Keratinocyte (primary cell): ENCODE results near the gene ARFGEF3. TPM values are rescaled to one million over a fixed set of nuclear protein-coding genes. Genes with fewer than 3 reads are reported as not detected.

ENCODE experiments used
- DNase-seq: peaks from one replicate; pipeline ENCODE4 v3.0.0-alpha.2; 2011; ENCODE audit warnings: low read depth, missing footprints, low spot score
- FAIRE-seq: peaks from 2 replicates; lab custom pipeline; 2011; peaks lifted over from hg19 to GRCh38; lab: Jason Lieb, UNC
- H2AFZ ChIP-seq: 2 replicates; pipeline ENCODE4 v1.6.0; 2012; ENCODE audit warnings: low read length, control low read depth, inconsistent platforms; ENCODE audit not compliant: control insufficient read depth
- H3K27ac ChIP-seq: 2 replicates; pipeline ENCODE4 v1.5.1; 2011; ENCODE audit warnings: low read length; ENCODE audit not compliant: control insufficient read depth, insufficient read depth
- H3K27me3 ChIP-seq: 3 replicates; pipeline ENCODE4 v1.6.0; 2011; ENCODE audit warnings: low read length; ENCODE audit not compliant: control insufficient read depth, insufficient read depth; ENCODE audit errors: extremely low read depth
- H3K36me3 ChIP-seq, 2 experiments: 2 replicates in 1 of 2; 3 replicates in 1 of 2; pipeline ENCODE4 v1.5.1; 2011; ENCODE audit warnings: low read length in 2 of 2, mild to moderate bottlenecking in 1 of 2; ENCODE audit not compliant: control insufficient read depth in 2 of 2, insufficient read depth in 2 of 2; ENCODE audit errors: extremely low read depth in 1 of 2
- H3K4me1 ChIP-seq: 3 replicates; pipeline ENCODE4 v1.5.1; 2011; ENCODE audit warnings: low read length; ENCODE audit not compliant: control insufficient read depth, insufficient read depth; ENCODE audit errors: extremely low read depth
- H3K4me2 ChIP-seq: 3 replicates; pipeline ENCODE4 v1.6.0; 2011; ENCODE audit warnings: low read depth, low read length; ENCODE audit not compliant: control insufficient read depth, insufficient read depth; ENCODE audit errors: extremely low read depth
- H3K4me3 ChIP-seq, 3 experiments: fragments of 200-600 bp in 1 of 3; sonication (generic) in 1 of 3; 2 replicates in 2 of 3; 3 replicates in 1 of 3; pipeline ENCODE4 v1.5.1; 2011 to 2016; ENCODE audit warnings: low read length in 3 of 3, mild to moderate bottlenecking in 3 of 3, control low read depth in 2 of 3, inconsistent platforms in 1 of 3, low read depth in 1 of 3, mixed read lengths in 1 of 3, mixed run types in 1 of 3, moderate library complexity in 1 of 3; ENCODE audit not compliant: control insufficient read depth in 2 of 3, insufficient read depth in 2 of 3; ENCODE audit errors: extremely low read depth in 1 of 3
- H3K79me2 ChIP-seq: 2 replicates; pipeline ENCODE4 v1.6.0; 2012; ENCODE audit warnings: low read length; ENCODE audit not compliant: control insufficient read depth, insufficient read depth
- H3K9ac ChIP-seq: 3 replicates; pipeline ENCODE4 v1.6.0; 2011; ENCODE audit warnings: low read length; ENCODE audit not compliant: control insufficient read depth, insufficient read depth; ENCODE audit errors: extremely low read depth
- H3K9me1 ChIP-seq: 3 replicates; pipeline ENCODE4 v1.6.0; 2011; ENCODE audit warnings: low read length; ENCODE audit not compliant: control insufficient read depth, insufficient read depth; ENCODE audit errors: extremely low read depth
- H3K9me3 ChIP-seq: 2 replicates; pipeline ENCODE4 v1.5.1; 2012; ENCODE audit warnings: low read depth, low read length; ENCODE audit not compliant: control insufficient read depth
- H4K20me1 ChIP-seq: 3 replicates; pipeline ENCODE4 v1.6.0; 2011; ENCODE audit warnings: low read length; ENCODE audit not compliant: control insufficient read depth, insufficient read depth; ENCODE audit errors: extremely low read depth
- CTCF ChIP-seq, 3 experiments: IDR thresholded peaks in 1 of 3; conservative IDR thresholded peaks in 1 of 3; optimal IDR thresholded peaks in 1 of 3; 2 replicates in 2 of 3; 3 replicates in 1 of 3; pipeline versions ENCODE3 to v1.5.1; 2011; ENCODE audit warnings: low read length in 3 of 3, mild to moderate bottlenecking in 3 of 3, moderate library complexity in 2 of 3, control low read depth in 1 of 3, inconsistent platforms in 1 of 3; ENCODE audit not compliant: insufficient read depth in 2 of 3; ENCODE audit errors: extremely low read depth in 1 of 3
- EZH2 ChIP-seq: IDR thresholded peaks from one replicate; pipeline ENCODE4 v1.6.1; 2012; ENCODE audit warnings: inconsistent platforms, mild to moderate bottlenecking, low read length, moderate library complexity
- dilution Hi-C: fragments of 300-500 bp; cut with MboI; formaldehyde crosslinking; loops from one replicate; pipeline ENCODE4 v1.7.0; 2020; ENCODE audit warnings: low sequenced_read_pairs; ENCODE audit not compliant: extremely low pct_ligation_motif_present
- polyA plus RNA-seq, 5 experiments: library from polyadenylated mRNA; depleted of rRNA in 3 of 5; stranded (reverse) in 3 of 5; stranded (forward) in 1 of 5; unstranded in 1 of 5; fragments of >200 nt; gene quantifications; 1 replicate in 1 of 5; 2 replicates in 3 of 5; 3 replicates in 1 of 5; pipeline versions ENCODE4 v1.2.1 to v1.2.3, GENCODE V29; 2011 to 2012; ENCODE audit warnings: missing spikeins in 2 of 5, low read depth in 1 of 5, low replicate concordance in 1 of 5

The ARFGEF3 gene
- polyA plus RNA-seq, 1 donor (not counting 4 experiments of a cell fraction or from before 2014, with no cell fraction given): 0.09 TPM

GRCh38 chr6:138258197-138258596 is 96.5 kb downstream of the ARFGEF3 start:
- dilution Hi-C loops: no loop called here
- no peak for DNase-seq

GRCh38 chr6:138258991-138259390 is 97.3 kb downstream of the ARFGEF3 start:
- DNase-seq: no peak
- dilution Hi-C loops: no loop called here
- no peaks in the 10 kb centered on the region for H3K9me3 ChIP-seq
- no peak overlapping the region for H3K4me2 ChIP-seq
- H3K79me2 ChIP-seq: no peaks in the 10 kb centered on the region
- H3K4me3 ChIP-seq: no peak overlapping the region
- H2AFZ ChIP-seq: no peak overlapping the region
- no peaks in the 10 kb centered on the region for H3K9me1 ChIP-seq
- FAIRE-seq: no peak
- H3K9ac ChIP-seq: no peak overlapping the region
- H4K20me1 ChIP-seq: no peaks in the 10 kb centered on the region
- H3K36me3 ChIP-seq: no peaks in the 10 kb centered on the region
- no peak for TF ChIP-seq EZH2
- TF ChIP-seq CTCF (optimal IDR thresholded peaks at IDR 0.05 in 1 of 3, IDR thresholded peaks at IDR 0.05 in 1 of 3, conservative IDR thresholded peaks at IDR 0.05 in 1 of 3; ENCODE audit: extremely low read depth in 1 of 3, insufficient read depth in 2 of 3, low read length in 3 of 3): no peak
- no peaks in the 10 kb centered on the region for H3K4me1 ChIP-seq
- H3K27me3 ChIP-seq: no peaks in the 10 kb centered on the region
- no peak overlapping the region for H3K27ac ChIP-seq

More at GRCh38 chr6:138258197-138258596, 96.5 kb downstream of the ARFGEF3 start:
- Histone ChIP-seq H2AFZ (no peak overlapping the region), H3K27ac (no peak overlapping the region), H3K9me3 (no peaks in the 10 kb centered on the region), H3K36me3 (no peaks in the 10 kb centered on the region), H3K4me1 (no peaks in the 10 kb centered on the region), H4K20me1 (no peaks in the 10 kb centered on the region), H3K9me1 (no peaks in the 10 kb centered on the region), H3K9ac (no peak overlapping the region), H3K4me3 (no peak overlapping the region), H3K4me2 (no peak overlapping the region), H3K79me2 (no peaks in the 10 kb centered on the region), H3K27me3 (no peaks in the 10 kb centered on the region)
- no peak for FAIRE-seq
- TF ChIP-seq CTCF (optimal IDR thresholded peaks at IDR 0.05 in 1 of 3, IDR thresholded peaks at IDR 0.05 in 1 of 3, conservative IDR thresholded peaks at IDR 0.05 in 1 of 3; ENCODE audit: extremely low read depth in 1 of 3, insufficient read depth in 2 of 3, low read length in 3 of 3): no peak
- TF ChIP-seq EZH2: no peak
